ENCODE measurements around the gene PLOD2. TPM values are rescaled to one million over a fixed set of nuclear protein-coding genes. Genes with fewer than 3 reads are reported as not detected.

PLOD2 gene
- total RNA-seq, 1 donor from 2014 or later: 38.5 TPM

- no peak overlapping the region for H3K4me3 ChIP-seq (ENCODE audit: low read depth, low read length)
- no peaks in the 10 kb centered on the region for H3K36me3 ChIP-seq (ENCODE audit: control insufficient read depth, insufficient read depth, low read length)
- no peaks in the 10 kb centered on the region for H3K27me3 ChIP-seq (ENCODE audit: control insufficient read depth, insufficient read depth, low read length)
- TF ChIP-seq, protein P1, sequence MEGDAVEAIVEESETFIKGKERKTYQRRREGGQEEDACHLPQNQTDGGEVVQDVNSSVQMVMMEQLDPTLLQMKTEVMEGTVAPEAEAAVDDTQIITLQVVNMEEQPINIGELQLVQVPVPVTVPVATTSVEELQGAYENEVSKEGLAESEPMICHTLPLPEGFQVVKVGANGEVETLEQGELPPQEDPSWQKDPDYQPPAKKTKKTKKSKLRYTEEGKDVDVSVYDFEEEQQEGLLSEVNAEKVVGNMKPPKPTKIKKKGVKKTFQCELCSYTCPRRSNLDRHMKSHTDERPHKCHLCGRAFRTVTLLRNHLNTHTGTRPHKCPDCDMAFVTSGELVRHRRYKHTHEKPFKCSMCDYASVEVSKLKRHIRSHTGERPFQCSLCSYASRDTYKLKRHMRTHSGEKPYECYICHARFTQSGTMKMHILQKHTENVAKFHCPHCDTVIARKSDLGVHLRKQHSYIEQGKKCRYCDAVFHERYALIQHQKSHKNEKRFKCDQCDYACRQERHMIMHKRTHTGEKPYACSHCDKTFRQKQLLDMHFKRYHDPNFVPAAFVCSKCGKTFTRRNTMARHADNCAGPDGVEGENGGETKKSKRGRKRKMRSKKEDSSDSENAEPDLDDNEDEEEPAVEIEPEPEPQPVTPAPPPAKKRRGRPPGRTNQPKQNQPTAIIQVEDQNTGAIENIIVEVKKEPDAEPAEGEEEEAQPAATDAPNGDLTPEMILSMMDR (IDR thresholded peaks at IDR 0.05; ENCODE audit: insufficient read depth, low read length, poor library complexity, severe bottlenecking): no peak
- DNase-seq (ENCODE audit: low read depth): no peak
Observed at GRCh38 chr3:146134348-146135117, 26.5 kb downstream of the PLOD2 start.

- no peak for DNase-seq (ENCODE audit: low read depth)
- no peak overlapping the region for H3K4me3 ChIP-seq (ENCODE audit: low read depth, low read length)
- no peaks in the 10 kb centered on the region for H3K27me3 ChIP-seq (ENCODE audit: control insufficient read depth, insufficient read depth, low read length)
- no peaks in the 10 kb centered on the region for H3K36me3 ChIP-seq (ENCODE audit: control insufficient read depth, insufficient read depth, low read length)
- TF ChIP-seq, protein P1 (IDR thresholded peaks at IDR 0.05; ENCODE audit: insufficient read depth, low read length, poor library complexity, severe bottlenecking): no peak
Observed at GRCh38 chr3:146133441-146133840, 27.5 kb downstream of the PLOD2 start.

DNA sequence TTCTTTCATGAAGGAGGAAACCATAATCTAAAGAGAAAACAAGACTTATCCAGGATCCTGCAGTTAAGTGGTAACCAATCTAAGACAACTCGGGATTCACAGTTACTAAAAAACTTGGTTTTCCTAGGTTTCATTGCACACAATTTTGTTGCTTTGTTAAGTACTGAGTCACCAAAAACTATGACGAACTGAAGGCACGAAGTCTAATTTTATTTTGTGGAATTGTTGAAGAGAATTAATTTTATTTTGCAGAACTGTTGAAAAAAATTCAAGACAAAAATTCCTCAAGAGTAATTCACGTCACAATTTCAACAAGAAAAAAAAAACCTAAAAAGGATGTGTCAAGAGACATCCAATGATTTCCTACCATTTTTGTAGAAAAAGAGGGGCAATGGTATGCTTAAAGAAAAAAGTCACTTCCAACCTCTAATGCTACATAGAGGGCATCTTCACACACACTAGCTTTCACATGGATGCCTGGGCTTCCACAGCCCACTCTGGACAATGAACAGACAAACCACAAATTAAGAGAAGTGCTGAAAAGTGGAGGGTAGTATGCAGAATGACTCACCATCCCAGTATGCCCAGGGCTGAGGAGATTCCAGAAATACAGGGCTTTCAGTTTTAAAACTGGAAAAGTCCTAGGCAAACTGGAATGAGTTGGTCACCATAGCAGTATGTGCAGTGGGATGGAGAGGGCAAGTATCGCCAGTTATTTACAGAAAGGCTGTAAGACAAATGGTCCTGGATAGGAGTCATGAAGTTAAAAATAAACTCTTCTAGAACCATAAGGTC, 29.2 kb downstream of the PLOD2 start:
- Histone ChIP-seq H3K27me3 (ENCODE audit: control insufficient read depth, insufficient read depth, low read length) (no peaks in the 10 kb centered on the region), H3K36me3 (ENCODE audit: control insufficient read depth, insufficient read depth, low read length) (no peaks in the 10 kb centered on the region), H3K4me3 (ENCODE audit: low read depth, low read length) (no peak overlapping the region)
- peak; percentile 73 for DNase-seq (ENCODE audit: low read depth)
- TF ChIP-seq, protein P1 (IDR thresholded peaks at IDR 0.05; ENCODE audit: insufficient read depth, low read length, poor library complexity, severe bottlenecking): no peak

DNA sequence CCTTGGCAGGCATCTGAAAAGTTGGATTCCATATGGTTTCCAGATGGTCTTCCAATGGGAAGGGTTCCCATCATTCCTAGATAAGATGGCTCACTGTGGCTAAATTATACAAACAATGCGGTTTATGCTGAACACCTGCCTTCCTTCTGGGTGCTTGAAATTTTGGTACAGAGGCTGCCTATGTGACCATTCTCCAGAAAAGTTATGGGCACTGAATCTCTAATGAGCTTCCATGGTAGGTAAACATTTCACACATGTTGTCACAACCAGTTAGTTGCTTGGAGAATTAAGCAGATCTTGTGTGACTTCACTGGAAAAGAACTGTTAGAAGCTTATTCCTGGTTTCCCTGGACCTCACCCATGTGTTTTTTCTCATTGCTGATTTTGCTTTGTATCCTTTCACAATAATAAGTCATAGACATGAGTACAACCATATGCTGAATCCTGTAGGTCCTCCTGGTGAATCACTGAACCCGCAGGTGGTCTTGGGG, 30.1 kb downstream of the PLOD2 start:
- Histone ChIP-seq H3K27me3 (ENCODE audit: control insufficient read depth, insufficient read depth, low read length) (no peaks in the 10 kb centered on the region), H3K4me3 (ENCODE audit: low read depth, low read length) (no peak overlapping the region), H3K36me3 (ENCODE audit: control insufficient read depth, insufficient read depth, low read length) (no peaks in the 10 kb centered on the region)
- TF ChIP-seq, protein P1 (IDR thresholded peaks at IDR 0.05; ENCODE audit: insufficient read depth, low read length, poor library complexity, severe bottlenecking): no peak
- no peak for DNase-seq (ENCODE audit: low read depth)

GRCh38 chr3:146129750-146130149, 31.2 kb downstream of the PLOD2 start:
- TF ChIP-seq, protein P1 (IDR thresholded peaks at IDR 0.05; ENCODE audit: insufficient read depth, low read length, poor library complexity, severe bottlenecking): no peak
- no peak overlapping the region for H3K4me3 ChIP-seq (ENCODE audit: low read depth, low read length)
- no peak for DNase-seq (ENCODE audit: low read depth)
- no peaks in the 10 kb centered on the region for H3K36me3 ChIP-seq (ENCODE audit: control insufficient read depth, insufficient read depth, low read length)
- H3K27me3 ChIP-seq (ENCODE audit: control insufficient read depth, insufficient read depth, low read length): no peaks in the 10 kb centered on the region
